Superior temporal gyrus (tissue), 1 donor: Measurements from ENCODE around the gene EFNA4.

Experiments
- DNase-seq: peaks from one replicate; pipeline ENCODE4 v3.0.0-alpha.2; 2016; ENCODE audit errors: extremely low spot score

The EFNA4 gene, protein sequence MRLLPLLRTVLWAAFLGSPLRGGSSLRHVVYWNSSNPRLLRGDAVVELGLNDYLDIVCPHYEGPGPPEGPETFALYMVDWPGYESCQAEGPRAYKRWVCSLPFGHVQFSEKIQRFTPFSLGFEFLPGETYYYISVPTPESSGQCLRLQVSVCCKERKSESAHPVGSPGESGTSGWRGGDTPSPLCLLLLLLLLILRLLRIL

DNA sequence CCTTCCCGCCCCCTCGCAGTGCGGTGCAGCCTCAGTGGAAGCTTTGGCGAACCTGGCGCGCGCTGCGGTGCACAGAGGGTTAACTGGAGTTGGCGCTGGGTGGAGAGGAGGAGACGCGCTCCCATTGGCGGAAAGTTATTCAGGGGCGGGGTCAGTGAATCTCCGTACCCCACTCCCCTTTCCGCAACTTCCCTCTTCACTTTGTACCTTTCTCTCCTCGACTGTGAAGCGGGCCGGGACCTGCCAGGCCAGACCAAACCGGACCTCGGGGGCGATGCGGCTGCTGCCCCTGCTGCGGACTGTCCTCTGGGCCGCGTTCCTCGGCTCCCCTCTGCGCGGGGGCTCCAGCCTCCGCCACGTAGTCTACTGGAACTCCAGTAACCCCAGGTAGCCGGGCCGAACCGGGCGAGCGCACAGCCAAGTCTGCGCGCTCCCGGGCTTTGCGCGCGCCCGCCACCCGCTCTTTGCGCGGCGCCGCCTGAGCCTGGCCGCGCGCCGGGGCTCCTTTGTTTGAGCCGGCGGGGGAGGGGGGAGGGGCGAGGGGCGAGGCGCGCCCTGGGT, at the start of gene EFNA4:
Gene EFNA4, plus strand, starts transcription at position 191 of the 561 bp plus-strand sequence. Its CDS starts 84 bp downstream, at position 275.
- DNase-seq = peak; percentile 43

DNA sequence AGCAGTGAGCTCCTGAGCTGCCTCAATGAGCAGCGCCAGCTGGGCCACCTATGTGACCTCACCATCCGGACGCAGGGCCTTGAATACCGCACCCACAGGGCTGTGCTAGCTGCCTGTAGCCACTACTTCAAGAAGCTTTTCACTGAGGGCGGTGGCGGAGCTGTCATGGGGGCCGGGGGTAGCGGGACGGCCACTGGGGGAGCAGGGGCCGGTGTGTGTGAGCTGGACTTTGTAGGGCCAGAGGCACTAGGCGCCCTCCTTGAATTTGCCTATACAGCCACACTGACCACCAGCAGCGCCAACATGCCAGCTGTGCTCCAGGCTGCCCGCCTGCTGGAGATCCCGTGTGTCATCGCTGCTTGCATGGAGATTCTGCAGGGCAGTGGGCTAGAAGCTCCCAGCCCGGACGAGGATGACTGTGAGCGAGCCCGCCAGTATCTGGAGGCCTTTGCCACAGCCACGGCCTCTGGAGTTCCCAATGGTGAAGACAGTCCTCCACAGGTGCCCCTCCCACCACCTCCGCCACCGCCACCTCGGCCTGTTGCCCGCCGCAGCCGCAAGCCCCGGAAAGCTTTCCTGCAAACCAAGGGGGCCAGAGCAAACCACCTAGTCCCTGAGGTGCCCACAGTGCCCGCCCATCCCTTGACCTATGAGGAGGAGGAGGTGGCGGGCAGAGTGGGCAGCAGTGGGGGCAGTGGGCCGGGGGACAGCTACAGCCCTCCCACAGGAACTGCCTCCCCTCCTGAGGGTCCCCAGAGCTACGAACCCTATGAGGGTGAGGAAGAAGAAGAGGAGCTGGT, 48.6 kb upstream of the EFNA4 start:
- no peak for DNase-seq

DNA sequence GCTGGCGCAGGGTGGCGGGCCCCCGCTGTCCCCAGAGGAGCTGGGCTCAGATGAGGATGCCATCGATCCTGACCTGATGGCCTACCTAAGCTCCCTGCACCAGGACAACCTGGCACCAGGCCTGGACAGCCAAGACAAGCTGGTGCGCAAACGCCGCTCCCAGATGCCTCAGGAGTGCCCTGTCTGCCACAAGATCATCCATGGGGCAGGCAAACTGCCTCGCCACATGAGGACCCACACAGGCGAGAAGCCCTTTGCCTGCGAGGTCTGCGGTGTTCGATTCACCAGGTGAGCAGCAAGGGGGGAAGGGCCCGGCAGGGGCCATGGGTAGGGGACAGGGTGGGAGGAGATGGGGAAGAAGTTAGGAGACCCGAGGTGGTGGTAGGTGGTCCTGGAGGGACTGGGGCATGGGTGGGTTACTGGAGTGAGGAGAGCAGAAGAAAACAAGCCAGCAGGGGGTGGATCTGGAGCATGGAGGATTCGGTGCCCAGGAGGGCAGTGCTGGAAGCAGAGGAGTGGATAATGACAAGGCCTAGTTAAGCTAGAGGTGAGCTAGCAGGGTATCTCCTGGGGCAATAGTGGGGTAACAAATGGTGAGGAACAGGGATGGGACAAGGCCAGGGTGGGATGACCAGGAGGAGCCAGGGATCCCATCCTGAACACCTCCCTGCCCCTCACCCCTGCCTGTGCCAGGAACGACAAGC, 47.9 kb upstream of the EFNA4 start:
- DNase-seq = no peak

DNA sequence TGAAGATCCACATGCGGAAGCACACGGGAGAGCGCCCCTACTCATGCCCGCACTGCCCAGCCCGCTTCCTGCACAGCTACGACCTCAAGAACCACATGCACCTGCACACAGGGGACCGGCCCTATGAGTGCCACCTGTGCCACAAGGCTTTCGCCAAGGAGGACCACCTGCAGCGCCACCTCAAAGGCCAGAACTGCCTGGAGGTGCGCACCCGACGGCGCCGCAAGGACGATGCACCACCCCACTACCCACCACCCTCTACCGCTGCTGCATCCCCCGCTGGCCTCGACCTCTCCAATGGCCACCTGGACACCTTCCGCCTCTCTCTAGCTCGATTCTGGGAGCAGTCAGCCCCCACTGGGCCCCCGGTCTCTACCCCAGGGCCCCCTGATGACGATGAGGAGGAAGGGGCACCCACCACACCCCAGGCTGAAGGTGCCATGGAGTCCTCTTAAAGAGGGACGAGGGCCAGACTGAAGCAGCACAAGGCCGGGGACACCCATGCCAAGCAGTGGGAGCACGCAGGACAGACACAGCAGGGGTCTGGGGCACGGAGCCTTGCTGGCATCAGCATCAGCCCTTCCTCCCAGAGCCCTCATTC, 47.2 kb upstream of the EFNA4 start:
- no peak for DNase-seq

DNA sequence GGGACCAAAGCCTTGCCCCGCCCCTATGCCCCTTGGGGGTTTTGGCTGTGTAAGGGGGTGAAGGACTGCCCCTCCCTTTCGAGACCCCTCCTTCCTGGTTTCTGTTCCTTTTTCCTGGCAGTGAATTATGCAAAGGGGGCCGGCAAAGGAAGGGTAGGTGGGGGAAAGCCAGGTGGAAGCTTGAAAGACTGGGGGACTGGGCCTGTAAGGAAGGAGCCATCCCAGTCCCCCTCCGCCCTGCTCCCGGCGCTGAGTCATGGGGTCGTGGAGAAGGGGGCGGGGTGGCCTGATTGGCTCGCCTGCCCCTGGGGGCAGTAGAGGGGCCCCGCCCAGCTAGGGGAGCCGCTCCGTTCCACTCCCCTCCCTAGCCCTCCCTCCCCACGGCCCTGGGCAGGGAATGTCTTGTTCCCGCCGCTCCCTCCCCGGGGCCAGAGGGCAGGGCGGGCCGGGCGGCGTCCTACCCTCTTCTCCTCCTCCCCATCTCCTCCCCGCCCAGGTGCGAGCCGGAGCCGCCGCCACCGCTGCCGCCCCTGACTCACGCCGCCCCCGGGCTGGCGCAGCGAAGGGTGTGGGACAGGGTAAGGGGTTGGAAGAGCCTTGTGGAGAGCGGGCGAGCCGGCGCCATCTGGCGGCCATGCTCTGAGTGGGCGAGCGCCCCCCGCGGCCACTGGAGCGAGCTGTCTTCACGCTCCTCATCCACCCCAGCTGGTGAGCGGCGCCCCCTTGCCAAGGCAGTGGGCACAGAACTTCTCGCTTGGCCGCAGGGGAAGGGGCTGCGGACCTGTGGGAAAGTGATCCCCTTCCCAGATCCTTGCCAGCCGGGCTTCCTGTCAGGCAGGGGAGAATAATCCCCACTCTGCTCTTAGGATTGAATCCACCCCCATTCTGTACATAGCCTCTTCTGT, 46.2 kb upstream of the EFNA4 start:
- peak; percentile 84 for DNase-seq

DNA sequence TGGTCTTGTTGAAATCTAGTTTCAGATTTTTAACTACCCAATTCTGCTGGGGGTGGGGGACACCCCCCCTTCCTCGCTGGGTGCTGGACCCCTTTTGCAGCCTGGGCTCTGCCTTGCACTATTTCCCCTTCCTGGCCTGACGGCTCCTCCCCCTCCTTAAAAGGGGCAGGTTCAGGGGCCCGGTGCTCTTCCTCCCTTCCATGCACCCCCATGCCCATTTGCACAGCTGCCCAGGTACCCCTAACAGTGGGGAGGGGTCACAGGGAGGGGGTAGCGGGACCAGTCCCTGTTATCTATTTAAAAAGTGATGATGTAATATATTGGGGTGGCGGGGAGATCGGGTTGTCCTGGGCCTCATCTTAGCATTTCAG, 45.6 kb upstream of the EFNA4 start:
- DNase-seq = no peak

DNA sequence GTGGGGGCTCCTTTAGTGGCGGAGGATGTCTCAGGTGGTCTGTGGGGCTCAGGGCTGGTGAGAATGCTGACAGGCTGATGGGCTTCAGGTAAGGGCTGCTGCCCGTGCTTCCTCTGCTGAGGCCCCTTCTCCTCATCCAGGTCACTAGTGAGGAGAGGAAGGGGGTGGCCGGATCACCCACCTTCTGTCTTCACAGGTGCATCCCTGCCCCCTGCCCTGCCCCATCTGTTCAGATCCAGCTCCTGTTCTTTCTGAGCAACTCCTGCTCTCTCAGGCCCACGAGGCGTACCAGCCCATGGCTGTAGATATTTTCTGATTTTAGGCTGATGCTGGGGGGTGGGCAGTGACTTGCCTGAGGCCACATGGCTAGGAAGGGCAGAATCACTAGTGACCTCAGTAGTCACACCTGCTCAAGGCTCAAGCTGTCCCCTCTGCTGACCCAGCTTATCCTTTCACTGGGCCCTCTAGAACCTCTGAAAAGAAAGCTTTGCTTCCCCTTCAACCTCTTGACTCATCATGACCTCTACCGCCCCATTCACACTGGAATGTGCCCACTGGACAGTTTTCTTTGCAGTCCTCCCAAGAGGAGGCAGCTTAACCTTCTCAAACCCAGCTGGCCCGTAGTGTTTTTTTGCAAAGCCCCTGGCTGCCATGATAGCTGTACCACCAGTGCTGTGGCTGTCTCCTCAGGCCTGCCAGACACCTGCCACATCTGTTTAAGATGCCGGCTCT, 44.8 kb upstream of the EFNA4 start:
- DNase-seq = no peak

DNA sequence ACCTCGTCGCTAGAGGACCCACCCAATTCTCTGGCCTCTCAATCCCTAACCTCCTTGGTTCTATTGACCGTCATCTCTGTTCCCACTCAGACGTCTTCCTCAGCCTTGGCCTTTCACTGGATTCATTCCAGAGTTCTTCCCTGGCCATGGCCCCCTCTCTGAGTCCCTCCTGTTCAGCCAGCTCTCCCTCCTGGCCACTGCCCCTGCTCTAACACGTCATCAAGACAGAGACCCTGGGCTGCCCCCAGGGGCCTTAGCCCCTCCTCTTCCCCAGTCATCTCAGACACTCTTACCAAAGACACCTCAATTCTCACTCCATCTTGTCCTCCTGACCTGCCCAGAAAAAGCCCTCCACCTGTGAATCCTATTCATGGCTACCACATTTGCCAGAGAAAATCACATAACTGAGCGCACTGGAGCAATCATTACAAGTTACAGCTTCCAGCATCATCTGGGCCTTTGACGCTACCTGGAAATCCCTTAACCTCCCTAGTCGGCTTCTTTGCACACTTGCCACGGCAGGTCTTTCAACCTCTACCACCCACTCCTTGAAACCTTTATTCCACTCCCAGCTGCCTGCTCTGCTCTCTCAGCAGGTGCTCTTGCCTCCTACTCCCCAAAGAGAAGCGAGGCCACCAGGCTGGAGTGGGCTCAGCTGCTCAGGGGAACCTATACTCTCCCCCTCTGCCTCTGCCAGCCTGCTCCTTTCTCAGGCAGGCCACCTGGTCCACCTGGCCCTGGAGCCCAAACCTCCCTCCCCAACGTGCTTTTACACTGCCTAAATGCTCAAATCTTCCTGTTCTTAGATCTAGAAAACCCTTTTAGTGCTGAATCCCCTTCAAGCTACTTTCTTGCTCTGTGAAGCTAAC, 43.9 kb upstream of the EFNA4 start:
- DNase-seq = no peak

DNA sequence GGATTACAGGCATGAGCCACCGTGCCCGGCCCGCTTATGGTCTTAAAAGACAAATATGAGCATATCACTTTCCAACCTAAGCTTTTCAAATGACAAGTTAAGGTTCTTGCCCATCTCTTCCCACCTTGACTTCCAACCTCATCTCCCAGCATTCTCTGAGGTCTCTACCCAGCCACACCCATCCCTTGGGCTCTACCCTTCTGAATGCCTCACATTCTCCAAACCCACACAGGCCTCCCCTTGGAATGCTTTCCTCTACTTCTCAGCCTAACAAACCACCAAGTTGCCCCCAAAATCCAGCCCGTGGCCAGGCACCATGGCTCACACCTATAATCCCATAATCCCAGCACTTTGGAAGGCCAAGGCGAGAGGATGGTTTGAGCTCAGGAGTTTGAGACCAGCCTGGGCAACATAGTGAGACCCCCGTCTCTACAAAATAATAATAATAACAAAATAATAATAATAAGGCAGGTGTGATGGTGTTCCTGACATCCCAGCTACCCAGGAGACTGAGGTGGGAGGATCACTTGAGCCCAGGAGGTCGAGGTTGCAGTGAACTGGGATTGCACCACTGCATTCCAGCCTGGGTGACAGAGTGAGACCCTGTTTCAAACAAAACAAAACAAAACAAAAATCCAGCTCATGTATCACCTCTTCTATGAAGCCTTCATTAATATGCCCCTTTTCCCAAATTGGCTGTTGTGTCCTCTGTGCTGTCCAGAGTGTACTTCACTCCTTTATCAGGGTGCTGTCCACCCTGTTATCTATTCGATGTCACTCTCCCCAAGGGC, 41.2 kb upstream of the EFNA4 start:
- DNase-seq = no peak

DNA sequence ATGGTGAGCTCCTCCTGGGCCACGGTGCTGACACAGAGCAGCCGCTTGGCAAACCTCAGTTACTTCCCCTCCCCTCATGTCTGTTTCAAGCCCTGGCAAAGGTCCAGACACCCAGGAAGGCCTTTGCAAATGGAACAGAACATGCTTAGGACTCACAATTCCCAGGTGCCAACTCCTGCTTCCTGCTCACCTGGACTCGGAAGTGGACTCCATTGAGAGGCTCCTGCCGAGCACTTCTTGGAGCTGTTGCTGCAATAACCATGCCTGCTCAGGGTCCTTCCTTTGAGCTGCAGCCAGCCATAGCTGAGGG, 40.7 kb upstream of the EFNA4 start:
- no peak for DNase-seq

DNA sequence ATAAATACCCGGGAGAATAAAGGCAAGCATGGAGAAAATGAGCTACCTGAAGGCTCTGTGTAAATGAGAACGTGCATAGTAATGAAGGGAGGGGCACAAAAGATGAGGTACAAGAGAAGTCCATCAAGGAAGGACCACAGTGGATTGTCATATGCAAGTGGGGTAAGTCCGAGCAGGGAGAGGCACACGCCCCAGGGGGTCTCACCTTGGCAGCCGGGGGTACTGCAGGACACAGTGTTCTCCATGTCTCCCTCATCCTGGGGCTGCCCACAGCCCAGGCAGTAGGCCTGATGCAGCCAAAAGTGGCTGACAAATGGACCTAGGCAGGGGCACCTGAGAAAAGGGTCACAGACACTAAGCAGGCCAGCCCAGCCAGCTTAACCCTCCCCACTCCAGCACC, 39.9 kb upstream of the EFNA4 start:
- no peak for DNase-seq

DNA sequence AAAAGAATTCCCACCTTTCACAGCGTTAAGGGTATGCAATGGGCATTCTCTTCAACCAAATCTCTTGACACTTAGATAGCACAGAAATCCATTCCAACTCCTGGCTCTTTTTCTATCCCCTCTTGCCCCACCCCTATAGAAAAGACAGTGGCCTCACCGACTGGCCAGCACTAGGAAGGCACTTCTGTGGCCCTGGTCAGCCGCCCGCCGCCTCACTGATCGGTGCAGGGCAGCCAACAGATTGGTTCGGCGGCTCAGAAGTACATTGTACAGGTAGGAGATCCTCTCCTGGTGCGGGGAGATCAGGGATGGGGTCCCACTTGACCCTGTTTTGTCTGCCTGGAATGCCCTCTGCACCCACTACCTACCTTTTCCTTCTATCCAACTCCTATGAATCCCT, 39.2 kb upstream of the EFNA4 start:
- DNase-seq = no peak

DNA sequence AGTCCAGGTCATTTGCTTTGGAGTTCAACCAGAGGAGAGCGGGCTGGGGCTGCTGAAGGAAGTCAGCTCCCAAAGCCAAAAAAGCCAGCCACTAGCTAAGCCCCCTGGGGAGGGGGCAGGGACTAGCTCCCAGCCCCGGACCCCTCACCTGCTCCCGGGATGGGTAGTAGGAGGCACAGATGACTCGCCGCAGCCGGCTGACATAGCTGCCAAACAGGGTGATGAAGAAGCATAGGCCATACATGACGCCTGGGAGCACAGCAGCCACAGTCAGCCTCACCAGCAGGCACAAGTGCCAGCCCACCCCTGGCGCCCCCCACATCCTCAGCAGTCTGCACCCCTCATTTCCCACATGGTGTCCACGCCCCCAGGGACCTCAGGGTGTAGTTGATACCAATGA, 37.4 kb upstream of the EFNA4 start:
- DNase-seq = no peak

DNA sequence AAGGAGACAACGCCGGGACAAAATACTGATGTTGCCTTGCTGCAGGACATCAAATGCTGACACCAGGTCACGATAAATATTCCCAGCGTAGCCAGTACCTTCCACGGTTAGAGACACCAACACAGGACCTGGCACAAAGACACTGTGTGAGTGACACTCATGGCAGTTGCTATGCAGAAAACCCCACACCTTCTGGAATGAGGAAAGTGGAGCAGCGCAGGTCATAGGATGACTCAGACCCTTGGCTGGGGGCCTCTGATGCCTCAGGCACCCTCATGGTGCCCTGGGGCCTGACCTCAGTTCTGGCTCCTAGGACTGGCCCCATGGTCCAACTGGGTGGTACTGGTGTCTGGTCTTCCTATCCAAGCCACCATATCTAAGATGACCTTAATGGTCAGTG, 37.0 kb upstream of the EFNA4 start:
- DNase-seq = no peak

DNA sequence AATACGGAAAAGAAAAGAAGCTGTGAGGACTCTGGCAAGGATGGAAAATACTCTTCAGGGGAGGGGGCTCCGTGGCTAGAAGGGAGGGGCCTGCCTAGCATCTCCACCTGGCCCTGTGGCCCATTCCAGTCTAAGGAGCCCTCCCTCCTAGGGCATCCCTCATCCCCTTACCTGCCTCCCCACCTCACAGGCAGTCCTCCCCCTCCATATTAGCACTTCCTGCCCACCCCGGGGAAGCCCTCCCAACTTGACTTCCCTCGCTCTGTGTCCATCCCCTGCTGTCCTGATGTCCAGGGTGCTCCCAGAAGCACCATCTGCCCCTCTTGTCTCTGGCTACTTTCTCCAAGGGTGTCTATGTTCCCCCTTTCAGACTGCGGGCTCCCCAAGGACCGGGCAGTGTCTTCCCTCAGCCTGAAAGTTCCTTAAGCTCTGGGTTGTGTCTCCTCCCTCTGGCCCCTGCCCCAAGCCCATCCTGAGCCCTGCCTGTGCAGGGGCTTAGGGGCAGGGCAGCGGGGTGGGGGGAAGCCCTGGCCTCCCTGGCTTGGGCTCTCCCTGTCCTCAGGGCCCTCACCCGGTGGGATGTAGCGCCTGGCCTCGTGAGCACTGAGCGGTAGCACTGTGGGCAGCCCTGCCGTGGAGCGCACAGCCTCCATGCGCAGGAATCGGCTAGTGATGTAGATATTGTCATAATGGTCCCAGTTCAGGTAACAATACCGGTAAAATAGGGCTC, 33.9 kb upstream of the EFNA4 start:
- no peak for DNase-seq

DNA sequence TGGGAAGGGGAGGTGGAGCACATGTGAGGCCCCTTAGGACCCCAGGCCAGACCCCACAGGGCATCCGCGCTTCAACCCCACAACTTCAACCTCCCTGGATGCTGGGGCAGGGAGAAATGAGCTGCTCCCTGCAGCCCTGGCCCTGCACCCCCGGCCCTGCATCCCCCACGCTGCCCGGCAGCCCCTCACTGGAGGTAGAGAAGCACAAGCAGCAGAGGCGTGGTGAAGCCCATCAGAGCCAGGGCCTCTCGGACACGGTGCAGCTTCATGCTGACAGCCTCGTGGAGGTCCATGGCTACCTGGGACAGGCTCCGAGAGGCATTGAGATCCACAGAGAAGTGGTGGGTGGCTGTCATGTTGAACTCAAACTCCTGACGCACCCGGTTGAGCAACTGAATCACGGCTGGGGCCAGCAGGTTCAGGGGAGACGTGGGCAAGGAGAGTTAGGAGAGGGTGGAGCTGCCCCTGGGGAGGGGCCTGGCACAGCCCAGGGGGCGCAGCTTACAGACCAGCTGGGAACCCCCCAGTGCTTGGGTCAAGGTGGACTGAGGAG, 33.2 kb upstream of the EFNA4 start:
- DNase-seq = no peak

DNA sequence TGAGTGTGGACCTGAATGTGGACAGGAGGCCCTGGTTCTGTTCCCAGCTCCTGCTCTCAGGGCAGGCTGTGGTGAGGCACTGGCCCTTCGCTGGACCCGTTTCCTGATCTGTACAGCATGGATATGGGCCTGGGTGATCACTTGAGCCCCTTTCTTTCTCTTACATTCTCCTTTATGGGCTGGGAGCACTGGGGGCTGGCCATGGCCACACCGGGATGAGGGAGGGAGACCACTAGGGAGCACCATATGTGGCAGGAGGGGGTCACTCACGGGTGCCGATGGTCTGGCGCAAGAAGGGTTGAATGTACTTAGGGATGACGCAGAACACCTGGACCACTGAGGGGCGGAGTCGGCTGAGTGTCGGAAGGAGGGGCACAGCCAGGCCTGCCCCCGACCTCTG, 32.6 kb upstream of the EFNA4 start:
- DNase-seq = no peak

DNA sequence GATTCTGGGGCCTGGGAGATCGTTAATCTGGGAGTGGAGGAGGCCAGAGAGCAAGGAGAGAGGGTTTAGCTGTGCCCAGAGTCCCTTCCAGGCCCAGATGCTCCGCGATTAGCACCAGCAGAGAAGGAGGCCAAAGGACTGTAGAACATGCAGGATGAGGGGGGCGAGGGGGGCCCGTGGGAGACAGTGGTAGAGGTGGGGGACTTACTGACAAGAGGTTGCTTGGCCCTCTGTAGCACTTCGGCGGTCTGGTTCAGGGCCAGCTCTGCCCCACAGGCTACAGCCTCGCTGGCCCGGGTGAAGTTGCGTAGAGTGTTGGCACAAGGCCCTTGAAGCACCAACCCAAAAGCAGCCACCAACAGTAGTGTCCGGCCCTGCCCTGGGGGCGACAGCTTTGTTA, 30.7 kb upstream of the EFNA4 start:
- DNase-seq = no peak
